Ovary (tissue), 9 donors: ENCODE results near the gene RPL10A. TPM values are rescaled to one million over a fixed set of nuclear protein-coding genes. Genes with fewer than 3 reads are reported as not detected.

Experiments
- DNase-seq, 5 donors: peaks; one replicate each; pipeline ENCODE4 v3.0.0-alpha.2; 2019 to 2020
- H3K27ac ChIP-seq, 2 donors: fragments of 200-600 bp; one replicate each; pipeline versions ENCODE4 v1.5.1 to v1.8.0; 2019 to 2022
- H3K27me3 ChIP-seq: fragments of 200-600 bp; one replicate; pipeline ENCODE4 v1.8.0; 2022
- H3K36me3 ChIP-seq: fragments of 200-600 bp; sonication (generic); one replicate; pipeline ENCODE4 v1.5.1; 2019
- H3K4me1 ChIP-seq: one replicate; pipeline ENCODE4 v1.8.1; 2013; ENCODE audit warnings: mild to moderate bottlenecking, moderate library complexity; ENCODE audit not compliant: insufficient read depth
- H3K4me3 ChIP-seq: fragments of 200-600 bp; sonication (generic); one replicate; pipeline ENCODE4 v1.5.1; 2017
- H3K9me3 ChIP-seq, 2 donors: fragments of 200-600 bp in 1 of 2; sonication (generic) in 1 of 2; one replicate each; pipeline versions ENCODE4 v1.5.1 to v1.8.1; 2013 to 2019; ENCODE audit warnings: mild to moderate bottlenecking in 1 of 2, moderate library complexity in 1 of 2
- EP300 ChIP-seq: sonication (generic); formaldehyde crosslinking; IDR thresholded peaks from one replicate; pipeline ENCODE4 v1.6.1; 2017; ENCODE audit warnings: antibody characterized with exemption
- POLR2A ChIP-seq: fragments of 450-650 bp; IDR thresholded peaks from one replicate; pipeline ENCODE4 v1.6.1; 2017; ENCODE audit warnings: antibody characterized with exemption, mild to moderate bottlenecking, moderate library complexity
- WGBS, 3 donors: extraction: QIAGEN DNeasy Blood & Tissue Kit in 1 of 3; methylation state at CpG; one replicate each; pipeline versions ENCODE4 v1.1.5 to v1.1.7; 2013 to 2017; 5-methylcytosine and 5-hydroxymethylcytosine counted together
- intact Hi-C, 4 donors: fragments of 100-400 bp; cut with DNase I; formaldehyde crosslinking; loops; one replicate each; pipeline versions ENCODE4 v1.11.0 to v1.15.1; 2022 to 2023
- polyA plus RNA-seq, 2 donors: library from polyadenylated mRNA; stranded (reverse); fragments of 200-250 nt in 1 of 2; fragments of 350-450 nt in 1 of 2; fragmentation: Illumina TruSeq in 1 of 2; extraction: RNeasy Lipid Tissue Mini Kit (QIAGEN cat#74804) in 1 of 2; gene quantifications; one replicate each; pipeline ENCODE4 v1.2.3, GENCODE V29; 2013 to 2014
- total RNA-seq, 7 donors: library from RNA; depleted of rRNA in 2 of 7; stranded (reverse); fragments of >200 nt in 2 of 7; fragmentation: NEBNext Ultra II Directional in 3 of 7; extraction: Animal tissue kit (Norgen Biotek cat#: 25700) in 3 of 7; gene quantifications; one replicate each; pipeline versions ENCODE4 v1.1.0 to v1.2.4, GENCODE V29; 2016 to 2023
- TF ChIP-seq, protein P1 (sequence below), 3 donors: fragments of 450-650 bp in 2 of 3; fragments of 200-600 bp in 1 of 3; IDR thresholded peaks; one replicate each; pipeline versions ENCODE4 v1.5.1 to v1.8.0; 2016 to 2022; ENCODE audit warnings: antibody characterized with exemption in 3 of 3, mild to moderate bottlenecking in 1 of 3
- donor health status: DM: no; HTN: no; CAD: no; lungs with moderate emphysema.
- donor health status: DM: no; HTN: no; CAD: no.
- donor health status: Bipolar disorder and iron deficiency.
- donor health status: DM: yes; HTN: yes; CAD: no.
- donor health status: DM: no; HTN: no; CAD: no.
- donor health status: DM: yes; HTN: yes; CAD: no.

RPL10A gene
- total and polyA plus RNA-seq, 9 donors, result 2,596 to 5,052 (median 3,198) TPM

DNA sequence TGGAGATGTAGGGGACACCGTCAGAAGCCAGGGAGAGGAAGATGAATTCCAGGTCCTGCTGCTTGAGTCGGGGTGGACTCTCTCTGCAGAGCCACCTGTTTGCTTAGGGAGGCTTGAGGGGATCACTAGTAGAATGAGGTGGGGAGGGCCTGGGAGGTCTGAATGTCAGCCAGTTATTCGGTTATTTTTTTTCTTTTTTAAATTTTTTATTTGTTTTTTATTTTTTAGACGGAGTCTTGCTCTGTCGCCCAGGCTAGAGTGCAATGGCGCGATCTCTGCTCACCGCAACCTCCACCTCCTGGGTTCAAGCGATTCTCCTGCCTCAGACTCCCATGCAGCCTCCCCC is 20.3 kb downstream of the RPL10A start:
- Histone ChIP-seq H3K36me3 (no peaks in the 10 kb centered on the region), H3K27ac (peak overlapping the region; percentile 86 to 98), H3K27me3 (no peaks in the 10 kb centered on the region), H3K4me3 (no peak overlapping the region), H3K4me1 (peaks cover 49% of the 10 kb centered on the region), H3K9me3 (no peaks in the 10 kb centered on the region)
- 63 to 65% (median 64%) methylated on average over 9 of the region's 9 CpGs for WGBS, 3 donors
- DNase-seq, result peak in 1 of 5 donors; percentile 30
- intact Hi-C loops, result no loop called here
- TF ChIP-seq EP300 (no peak), POLR2A (no peak)
- TF ChIP-seq, protein P1, sequence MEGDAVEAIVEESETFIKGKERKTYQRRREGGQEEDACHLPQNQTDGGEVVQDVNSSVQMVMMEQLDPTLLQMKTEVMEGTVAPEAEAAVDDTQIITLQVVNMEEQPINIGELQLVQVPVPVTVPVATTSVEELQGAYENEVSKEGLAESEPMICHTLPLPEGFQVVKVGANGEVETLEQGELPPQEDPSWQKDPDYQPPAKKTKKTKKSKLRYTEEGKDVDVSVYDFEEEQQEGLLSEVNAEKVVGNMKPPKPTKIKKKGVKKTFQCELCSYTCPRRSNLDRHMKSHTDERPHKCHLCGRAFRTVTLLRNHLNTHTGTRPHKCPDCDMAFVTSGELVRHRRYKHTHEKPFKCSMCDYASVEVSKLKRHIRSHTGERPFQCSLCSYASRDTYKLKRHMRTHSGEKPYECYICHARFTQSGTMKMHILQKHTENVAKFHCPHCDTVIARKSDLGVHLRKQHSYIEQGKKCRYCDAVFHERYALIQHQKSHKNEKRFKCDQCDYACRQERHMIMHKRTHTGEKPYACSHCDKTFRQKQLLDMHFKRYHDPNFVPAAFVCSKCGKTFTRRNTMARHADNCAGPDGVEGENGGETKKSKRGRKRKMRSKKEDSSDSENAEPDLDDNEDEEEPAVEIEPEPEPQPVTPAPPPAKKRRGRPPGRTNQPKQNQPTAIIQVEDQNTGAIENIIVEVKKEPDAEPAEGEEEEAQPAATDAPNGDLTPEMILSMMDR (IDR thresholded peaks at IDR 0.05), result no peak

DNA sequence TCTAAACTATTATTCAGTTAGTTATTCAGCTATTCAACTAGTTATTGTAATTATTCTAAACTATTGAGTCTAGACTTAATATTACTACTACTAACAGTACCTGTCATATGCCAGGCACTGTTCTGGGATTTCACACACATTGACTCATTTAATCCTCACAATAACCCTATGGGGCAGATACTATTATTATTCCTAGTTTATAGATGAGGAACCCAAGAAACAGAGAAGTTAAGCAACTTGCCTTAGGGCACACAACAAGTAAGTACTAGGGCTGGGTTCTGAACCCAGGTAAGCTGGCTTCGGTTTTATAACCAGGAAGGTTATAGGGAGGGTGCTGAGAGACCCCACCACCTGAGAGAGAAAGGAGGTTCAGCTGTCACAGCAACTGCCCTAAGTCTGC is 20.9 kb downstream of the RPL10A start:
- intact Hi-C loops, result no loop called here
- Histone ChIP-seq H3K27ac (peak overlapping the region; percentile 74 to 98), H3K36me3 (no peaks in the 10 kb centered on the region), H3K4me1 (peaks cover 51% of the 10 kb centered on the region), H3K4me3 (no peak overlapping the region), H3K27me3 (no peaks in the 10 kb centered on the region), H3K9me3 (no peaks in the 10 kb centered on the region)
- DNase-seq, result no peak
- no peak for TF ChIP-seq EP300
- 73 to 96% (median 80%) methylated on average over 1 of the region's 1 CpG for WGBS, 3 donors

DNA sequence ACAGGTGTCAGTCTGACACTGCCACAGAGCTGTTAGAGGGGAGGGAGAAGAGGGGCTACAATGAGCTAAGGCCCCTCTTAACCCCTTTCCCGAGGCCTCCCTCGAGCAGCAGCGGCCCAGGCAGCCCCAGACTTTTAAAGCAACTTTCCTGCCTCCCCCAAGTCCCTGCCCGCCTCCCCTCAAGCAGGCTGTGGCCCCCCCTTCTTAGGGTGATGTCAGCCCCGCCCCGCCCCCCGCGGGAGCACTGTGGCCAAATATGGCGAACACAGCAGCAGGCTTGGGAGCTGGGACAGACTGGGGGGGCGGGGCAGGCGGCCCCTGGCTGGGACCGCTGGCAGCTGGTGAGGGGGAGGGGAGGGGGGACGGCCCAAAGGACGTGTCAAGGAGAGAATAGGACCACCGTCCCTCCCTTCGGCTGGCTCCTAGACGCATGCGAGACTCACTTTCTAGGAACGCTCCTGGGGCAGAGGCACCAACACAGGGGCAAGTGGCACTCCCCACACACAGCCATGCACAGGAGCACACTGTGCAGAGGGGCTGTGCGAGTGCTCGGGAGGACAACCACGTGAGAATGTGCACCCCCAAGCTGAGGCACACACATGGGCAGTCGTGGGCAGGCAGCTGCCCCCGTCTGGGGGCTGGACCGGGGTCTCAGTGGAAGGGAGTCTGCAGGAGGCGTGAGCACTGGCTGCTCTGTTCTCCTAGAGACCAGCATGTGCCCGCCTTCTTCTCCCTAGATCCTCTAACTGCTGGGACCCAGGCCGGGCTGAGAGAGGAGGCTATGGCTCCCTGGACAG is 22.0 kb downstream of the RPL10A start:
- Histone ChIP-seq H3K36me3 (no peaks in the 10 kb centered on the region), H3K27me3 (no peaks in the 10 kb centered on the region), H3K4me1 (peaks cover 56% of the 10 kb centered on the region), H3K4me3 (peak overlapping the region; percentile 32), H3K27ac (peak overlapping the region; percentile 74 to 98), H3K9me3 (no peaks in the 10 kb centered on the region)
- TF ChIP-seq POLR2A, result no peak
- no peak for TF ChIP-seq EP300
- TF ChIP-seq, protein P1 (IDR thresholded peaks at IDR 0.05), result no peak
- 3 to 8% (median 4%) methylated on average over 26 to 28 of the region's 28 CpGs for WGBS, 3 donors
- intact Hi-C loops, result loop anchor here in 1 of 4 donors (10.0 kb wide), 2 partner anchors 105 to 245 kb away; partner anchors contain the start of gene ARMC12
- DNase-seq, result peak; percentile 90 to 93 (median 92)

DNA sequence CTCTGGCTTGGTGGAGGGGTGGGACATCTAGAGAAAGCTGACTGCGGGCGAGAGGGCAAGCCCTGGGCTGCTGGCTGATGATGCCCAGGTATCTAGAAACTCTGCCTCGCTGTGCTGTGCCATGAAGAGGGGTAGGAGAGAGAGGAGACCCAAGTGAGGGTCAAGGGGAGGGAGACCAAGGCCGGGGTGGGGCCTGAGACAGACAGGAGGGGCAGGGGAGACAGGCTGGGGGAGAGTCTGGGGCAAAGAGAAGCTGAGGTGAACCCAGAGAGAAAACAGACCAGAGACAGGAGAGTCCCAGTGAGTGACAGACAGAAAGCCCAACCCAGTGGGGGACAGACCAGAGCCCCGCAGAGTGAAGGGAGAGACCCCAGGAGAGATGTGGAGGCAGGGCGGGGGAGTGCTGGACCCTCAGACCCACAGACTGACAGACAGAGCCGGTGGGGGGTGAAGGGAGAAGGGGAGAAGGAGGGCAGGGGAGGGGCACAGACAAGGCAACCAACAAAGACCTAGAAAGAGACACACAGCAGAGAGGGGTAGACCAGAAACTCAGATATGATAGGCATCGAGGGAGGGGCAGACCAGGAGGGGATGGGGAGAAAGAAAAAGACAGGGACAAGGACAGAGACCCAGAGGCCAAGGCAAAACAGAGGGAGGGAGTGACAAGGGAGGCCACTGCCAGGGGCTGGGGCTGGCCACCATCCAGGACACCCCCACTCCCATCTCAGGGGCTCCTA is 22.8 kb downstream of the RPL10A start:
- Histone ChIP-seq H3K27me3 (no peaks in the 10 kb centered on the region), H3K4me3 (peak overlapping the region; percentile 32), H3K4me1 (peaks cover 50% of the 10 kb centered on the region), H3K27ac (peak overlapping the region; percentile 74 to 98), H3K9me3 (no peaks in the 10 kb centered on the region), H3K36me3 (no peaks in the 10 kb centered on the region)
- TF ChIP-seq, protein P1 (IDR thresholded peaks at IDR 0.05), result no peak
- TF ChIP-seq EP300, result no peak
- no peak for TF ChIP-seq POLR2A
- DNase-seq, result peak in 1 of 5 donors; percentile 48
- intact Hi-C loops, result loop anchor here in 1 of 4 donors (10.0 kb wide), 2 partner anchors 104 to 244 kb away; partner anchors contain the start of gene ARMC12
- 34 to 43% (median 34%) methylated on average over 8 of the region's 8 CpGs for WGBS, 3 donors
